Measurements from ENCODE around the gene CETP.

- no peak for TF ChIP-seq CTCF (IDR thresholded peaks at IDR 0.05; ENCODE audit: borderline replicate concordance, extremely low read depth, low read length, poor library complexity, severe bottlenecking)
- TF ChIP-seq EZH2 (IDR thresholded peaks at IDR 0.05; ENCODE audit: borderline replicate concordance, low read depth, low read length, severe bottlenecking), result no peak
Observed at GRCh38 chr16:56967733-56968132, 6.0 kb downstream of the CETP start.
